Frontal cortex (tissue), 4 donors: ENCODE data around the gene MLC1. TPM values are rescaled to one million over a fixed set of nuclear protein-coding genes. Genes with fewer than 3 reads are reported as not detected.
"Not testable (repeated sequence)": the region's sequence is repeated elsewhere in the genome, so short reads cannot be mapped to it uniquely, and the experiment has no call there.

Experiments
- DNase-seq, 2 donors: peaks; one replicate each; pipeline ENCODE4 v3.0.0; 2012; ENCODE audit warnings: low spot score in 2 of 2
- FAIRE-seq: peaks from 2 replicates; lab custom pipeline; 2012; peaks lifted over from hg19 to GRCh38; lab: Jason Lieb, UNC
- total RNA-seq: library from RNA; depleted of rRNA; stranded (reverse); fragments of >200 nt; gene quantifications from one replicate; pipeline ENCODE4 v1.2.3, GENCODE V29; 2014
- donor health status: control.
- donor health status: control.
- donor health status: control.

MLC1 gene
- total RNA-seq, 1 donor from 2014 or later: 17.9 TPM

DNA sequence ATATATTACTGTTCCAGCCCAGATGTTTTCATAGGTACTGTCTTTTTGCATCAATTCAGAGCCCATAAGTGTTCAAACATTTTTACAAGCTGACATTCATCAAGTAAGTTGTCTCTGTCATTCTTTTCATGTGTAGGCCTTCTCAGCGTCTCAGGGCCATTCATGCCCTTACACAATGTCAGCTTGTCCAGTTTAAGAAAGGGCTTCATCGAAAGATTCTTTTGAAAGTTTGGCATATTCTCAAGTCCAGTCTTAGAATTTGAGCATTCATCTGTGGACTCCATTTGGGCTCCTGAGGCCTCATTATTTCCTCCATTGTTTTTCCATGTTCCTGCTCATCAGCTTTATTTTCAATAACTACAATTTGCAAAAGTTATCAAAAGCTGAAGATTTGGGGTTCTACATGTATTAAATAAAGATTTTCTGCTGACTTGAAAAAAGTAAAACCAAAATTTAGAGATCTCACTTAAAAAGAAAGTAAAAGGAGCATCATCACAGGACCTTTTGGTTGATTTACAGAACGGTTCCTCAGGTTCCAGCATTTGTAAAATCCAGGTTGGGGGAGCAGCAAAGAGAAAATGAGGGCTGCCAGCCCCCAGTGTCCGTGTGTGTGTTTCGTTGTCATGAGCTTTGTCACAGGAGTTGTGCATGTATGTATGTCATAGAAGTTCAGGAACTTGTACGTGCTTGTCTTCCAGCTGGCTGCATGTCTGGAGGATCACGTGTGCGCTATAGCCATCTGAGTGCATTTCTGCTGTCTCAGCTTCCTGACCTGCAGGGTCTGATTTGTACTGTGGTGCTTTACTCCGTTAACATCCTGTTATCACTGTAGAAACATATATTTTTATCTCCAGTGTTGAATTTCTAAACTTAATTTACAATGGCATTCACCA is 20.2 kb upstream of the MLC1 start:
- no peak for FAIRE-seq
- DNase-seq: no peak

DNA sequence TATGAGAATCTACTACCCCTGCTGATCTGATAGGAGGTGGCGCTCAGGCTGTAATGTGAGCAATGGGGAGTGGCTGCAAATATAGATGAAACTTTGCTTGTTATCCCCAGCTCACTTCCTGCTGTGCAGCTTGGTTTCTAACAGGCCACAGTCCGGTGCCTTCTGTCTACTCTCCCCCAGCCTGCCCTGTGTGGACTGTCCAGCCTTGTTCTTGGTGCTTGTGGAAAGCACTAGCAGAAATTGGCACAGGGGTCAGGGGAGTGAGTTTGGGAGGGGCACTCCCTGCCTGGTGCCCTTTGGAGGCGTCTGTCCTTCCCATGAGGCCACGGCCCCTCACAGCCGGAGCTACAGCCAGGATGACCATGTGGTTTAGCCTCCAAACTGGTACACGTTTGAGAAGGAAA is 18.9 kb upstream of the MLC1 start:
- FAIRE-seq: no peak
- DNase-seq: no peak

- no peak for FAIRE-seq
- DNase-seq: no peak
Observed at GRCh38 chr22:50102946-50103345, 17.7 kb upstream of the MLC1 start.

DNA sequence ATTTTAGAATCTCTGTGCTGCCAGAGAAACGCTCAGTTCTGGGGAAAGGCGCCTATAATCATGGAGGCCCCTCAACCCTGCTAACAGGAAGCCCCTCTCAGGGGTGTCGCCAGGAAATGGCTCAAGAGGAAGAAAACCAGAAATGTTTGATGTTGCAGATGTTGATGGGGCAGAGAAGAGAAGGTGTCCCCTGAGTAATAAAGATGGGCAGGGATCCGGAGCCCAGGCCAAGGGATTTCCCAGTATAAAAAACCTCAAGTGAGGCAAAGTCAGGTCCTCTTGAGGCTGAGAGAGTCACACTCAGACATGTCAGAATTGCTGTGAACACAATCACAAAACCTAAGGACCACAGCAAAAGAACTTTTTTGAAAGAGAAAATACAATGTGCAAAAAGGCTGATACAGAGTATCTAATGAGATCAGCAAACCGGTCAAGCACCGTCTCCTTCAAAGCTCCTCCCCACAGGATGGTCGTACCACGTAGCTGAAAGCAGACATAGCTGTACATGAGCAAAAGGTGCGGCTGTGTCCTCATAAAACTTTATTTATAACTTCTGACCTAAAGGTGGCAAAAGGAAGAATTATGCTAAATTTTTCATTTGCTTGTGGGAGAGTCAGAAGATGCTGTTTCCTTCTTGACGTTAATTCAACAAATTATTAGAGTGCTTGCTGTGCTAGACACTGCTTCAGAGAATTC is 16.8 kb upstream of the MLC1 start:
- DNase-seq (no peak), FAIRE-seq (no peak)

DNA sequence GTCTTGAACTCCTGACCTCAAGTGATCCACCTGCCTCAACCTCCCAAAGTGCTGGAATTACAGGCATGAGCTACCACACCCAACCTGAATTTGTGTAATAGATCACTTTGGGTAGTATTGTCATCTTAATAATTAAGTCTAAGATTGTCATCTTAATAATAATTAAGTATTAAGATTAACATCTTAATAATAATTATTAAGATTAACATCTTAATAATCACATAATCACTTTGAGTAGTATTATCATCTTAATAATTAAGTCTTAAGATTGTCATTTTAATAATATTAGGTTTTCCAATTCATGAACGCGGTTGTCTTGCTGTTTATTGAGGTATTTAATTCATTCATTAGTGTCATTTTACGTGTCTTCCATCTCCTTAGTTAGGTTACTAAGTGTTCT is 12.8 kb upstream of the MLC1 start:
- no peak for DNase-seq
- FAIRE-seq: peak; percentile 42

- no peak for FAIRE-seq
- no peak for DNase-seq
Observed at GRCh38 chr22:50092342-50092741, 7.1 kb upstream of the MLC1 start.

GRCh38 chr22:50091092-50091768 is 6.0 kb upstream of the MLC1 start:
- FAIRE-seq (no peak), DNase-seq (no peak)

GRCh38 chr22:50090412-50090714 is 5.1 kb upstream of the MLC1 start:
- FAIRE-seq (no peak), DNase-seq (no peak)

DNA sequence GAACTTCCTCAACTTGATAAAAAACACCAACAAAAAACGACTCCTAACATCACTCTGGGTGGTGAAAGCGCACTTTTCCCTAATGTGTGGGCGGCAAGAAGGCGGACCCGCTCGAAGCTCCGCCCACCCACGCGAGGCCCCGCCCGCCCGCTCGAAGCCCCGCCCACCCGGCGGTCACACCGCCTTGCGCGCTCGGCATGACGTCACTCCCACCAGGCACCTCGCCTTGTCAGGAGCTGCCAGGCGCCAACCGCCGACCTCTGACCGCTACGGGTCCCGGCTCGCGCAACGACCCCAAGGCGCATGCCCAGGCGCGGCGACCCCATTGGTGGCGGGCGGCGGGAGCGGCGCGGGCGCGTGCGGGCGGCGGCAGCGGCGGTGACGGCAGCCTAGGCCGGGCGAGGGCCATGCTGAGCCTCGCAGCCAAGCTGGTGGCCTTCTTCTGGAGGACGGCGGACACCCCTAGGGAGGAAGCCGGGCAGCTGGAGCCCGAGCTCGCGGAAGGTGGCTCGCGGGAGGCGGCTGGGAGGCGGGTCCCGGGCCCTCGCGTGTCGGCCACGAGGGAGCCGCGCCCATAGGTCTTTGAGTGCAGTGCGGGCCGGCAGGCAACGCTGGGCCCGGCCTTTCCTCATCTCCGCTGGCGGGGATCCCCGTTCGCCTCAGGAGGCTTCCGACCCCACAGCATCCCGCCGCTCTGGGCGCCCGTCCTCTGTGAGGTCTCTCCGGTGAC is 4.6 kb upstream of the MLC1 start, which contains the start of gene MOV10L1:
TSS of gene MOV10L1 (plus strand) at position 325 of the 730 bp plus-strand sequence. CDS start at position 408, 83 bp downstream.
- DNase-seq (peak; percentile 62 to 74), FAIRE-seq (no peak)

DNA sequence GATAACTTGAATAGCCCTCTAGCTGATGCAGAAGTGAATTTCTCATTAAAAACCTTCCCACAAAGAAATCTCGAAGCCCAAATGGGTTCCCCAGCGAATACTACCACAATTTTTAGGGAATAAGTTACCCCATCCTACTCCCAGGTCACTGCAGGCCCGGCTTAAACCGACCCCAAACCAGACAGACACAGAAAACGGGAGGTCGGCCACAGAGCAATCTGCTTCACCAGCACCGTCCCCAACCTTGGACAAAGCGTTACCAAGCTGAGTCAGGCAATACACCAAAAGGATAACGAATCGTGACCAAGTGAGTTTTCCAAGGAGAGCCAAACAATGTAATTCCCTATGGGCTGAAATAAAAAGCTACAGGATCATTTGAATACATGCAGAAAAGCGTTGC is 4.0 kb upstream of the MLC1 start:
- no peak for FAIRE-seq
- DNase-seq: no peak

GRCh38 chr22:50088096-50088495 is 2.9 kb upstream of the MLC1 start:
- FAIRE-seq: no peak
- DNase-seq: no peak

- FAIRE-seq (no peak), DNase-seq (no peak)
Observed at GRCh38 chr22:50087646-50088045, 2.4 kb upstream of the MLC1 start.

- FAIRE-seq, DNase-seq: not testable (repeated sequence)
Observed at GRCh38 chr22:50086975-50087374, 1.7 kb upstream of the MLC1 start.

- DNase-seq (no peak), FAIRE-seq (no peak)
Observed at GRCh38 chr22:50086526-50086925, 1.3 kb upstream of the MLC1 start.

DNA sequence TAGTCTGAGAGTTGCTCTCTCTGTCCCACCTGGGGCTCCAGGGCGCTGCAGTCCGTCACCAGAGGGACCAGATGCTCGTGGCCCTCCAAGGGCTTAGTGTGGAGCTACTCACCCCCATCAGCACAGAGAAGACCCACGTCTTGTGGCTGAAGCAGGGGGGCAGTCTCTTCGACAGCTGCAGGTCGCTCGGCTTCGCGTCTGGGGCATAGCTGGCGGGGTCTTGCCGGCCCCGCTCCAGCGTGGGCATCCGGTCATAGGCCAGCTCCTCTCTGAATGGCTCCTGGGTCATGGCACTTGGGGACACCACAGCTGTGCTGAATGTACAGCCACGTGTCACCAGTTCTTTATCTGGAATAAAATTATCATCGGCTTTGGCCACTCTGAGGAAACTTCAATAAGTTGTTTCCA is 608 bp downstream of the MLC1 start:
- DNase-seq: peak in 1 of 2 donors; percentile 24
- no peak for FAIRE-seq

- peak in 1 of 2 donors; percentile 12 for DNase-seq
Observed at GRCh38 chr22:50084080-50084477, 1.1 kb downstream of the MLC1 start.

GRCh38 chr22:50083462-50084079 is 1.7 kb downstream of the MLC1 start:
- peak in 1 of 2 donors; percentile 15 for DNase-seq
- FAIRE-seq: no peak

More at GRCh38 chr22:50084080-50084477, 1.1 kb downstream of the MLC1 start:
- FAIRE-seq: no peak

DNA sequence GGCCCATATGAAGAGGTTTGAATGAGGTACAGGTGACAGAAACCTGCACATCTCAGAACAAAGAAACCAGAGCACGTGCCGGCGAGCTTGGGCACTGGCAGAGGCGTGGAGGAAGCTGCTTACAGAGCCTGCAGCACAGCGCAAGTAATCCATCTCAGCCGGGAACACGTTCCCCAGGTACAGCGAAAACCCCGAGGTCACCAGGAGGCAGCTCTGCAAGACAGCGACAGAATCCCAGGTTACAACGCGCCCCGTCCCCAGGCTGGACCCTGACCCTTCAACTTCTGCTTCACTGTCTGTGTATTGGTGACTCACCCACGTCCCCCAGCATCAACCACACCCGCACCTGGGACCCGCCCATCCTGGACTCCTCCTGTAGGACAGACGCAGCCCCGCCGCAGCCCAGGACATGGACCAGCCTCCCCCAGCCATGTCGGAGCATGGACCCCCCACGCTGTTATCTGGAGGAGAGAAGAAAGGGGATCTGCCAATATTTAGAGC is 2.2 kb downstream of the MLC1 start:
- DNase-seq: peak in 1 of 2 donors; percentile 8
- FAIRE-seq: no peak

GRCh38 chr22:50082197-50082715 is 3.0 kb downstream of the MLC1 start:
- peak in 1 of 2 donors; percentile 11 for DNase-seq
- no peak for FAIRE-seq
